Fibroblast of mammary gland (primary cell): ENCODE measurements around the gene PDCD10.

Experiments
- DNase-seq: peaks from one replicate; pipeline ENCODE4 v3.0.0-alpha.2; 2010; ENCODE audit warnings: low read depth
- H3K4me3 ChIP-seq: 2 replicates; pipeline ENCODE4 v1.5.1; 2011; ENCODE audit warnings: low read depth, mild to moderate bottlenecking, low read length, moderate library complexity; ENCODE audit not compliant: control insufficient read depth
- CTCF ChIP-seq: conservative IDR thresholded peaks from 2 replicates; pipeline ENCODE4 v1.5.1; 2011; ENCODE audit warnings: low read depth, low read length, inconsistent platforms; ENCODE audit not compliant: control insufficient read depth, insufficient read depth

PDCD10 gene

DNA sequence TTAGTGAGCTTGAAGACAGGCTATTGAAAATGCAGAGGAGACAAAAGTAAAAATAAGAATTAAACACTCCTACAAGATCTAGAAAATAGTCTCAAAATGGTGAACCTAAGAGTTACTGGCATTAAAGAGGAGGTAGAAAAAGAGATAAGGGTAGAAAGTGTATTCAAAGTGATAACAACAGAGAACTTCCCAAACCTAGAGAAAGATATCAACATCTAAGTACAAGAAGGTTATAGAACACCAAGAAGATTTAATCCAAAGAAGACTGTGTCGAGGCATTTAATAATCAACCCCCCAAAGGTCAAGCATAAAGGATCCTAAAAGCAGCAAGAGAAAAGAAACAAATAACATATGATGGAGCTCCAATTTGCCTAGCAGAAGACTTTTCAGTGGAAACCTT is 23.3 kb downstream of the PDCD10 start:
- TF ChIP-seq CTCF, result no peak
- no peak overlapping the region for H3K4me3 ChIP-seq
- DNase-seq, result no peak

- DNase-seq, result no peak
- TF ChIP-seq CTCF, result no peak
- no peak overlapping the region for H3K4me3 ChIP-seq
Measured at GRCh38 chr3:167710552-167710951, 24.1 kb downstream of the PDCD10 start.

DNA sequence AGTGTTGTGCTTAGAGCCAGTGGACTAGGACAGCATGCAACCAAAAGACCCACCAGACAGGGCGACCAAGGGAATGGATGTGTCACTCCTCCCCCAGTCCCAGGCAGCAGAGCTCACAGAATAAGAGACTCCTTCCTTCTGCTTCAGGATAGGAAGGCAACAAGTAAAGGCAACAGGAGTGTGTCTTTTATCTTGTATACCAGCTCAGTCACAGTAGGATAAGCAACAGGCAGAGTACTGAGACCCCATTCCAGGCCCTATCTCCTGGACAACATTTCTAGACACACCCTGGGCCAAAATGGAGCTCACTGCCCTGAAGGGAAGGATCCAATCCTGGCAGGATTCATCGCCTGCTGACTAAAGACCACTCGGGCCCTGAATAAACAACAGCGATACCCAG is 25.0 kb downstream of the PDCD10 start:
- no peak overlapping the region for H3K4me3 ChIP-seq
- DNase-seq, result no peak
- no peak for TF ChIP-seq CTCF

DNA sequence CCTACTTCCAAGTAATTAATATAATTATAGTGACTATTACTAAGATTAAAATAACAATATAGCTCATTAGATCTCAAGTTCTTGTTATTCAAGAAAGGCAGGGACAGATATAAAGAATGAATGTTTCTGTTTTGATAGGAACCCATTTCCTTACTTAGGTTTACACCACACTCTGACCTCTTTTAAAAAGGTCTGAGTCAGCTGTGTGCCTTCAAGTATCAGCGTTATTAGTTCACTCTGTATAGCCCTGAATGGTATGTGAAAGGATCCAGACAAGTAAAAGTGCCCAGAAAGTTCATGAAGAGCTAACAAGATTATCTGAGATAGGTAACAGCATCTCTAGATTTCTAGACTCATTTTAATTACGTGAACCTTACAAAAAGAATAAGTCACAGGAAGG is 28.9 kb downstream of the PDCD10 start:
- TF ChIP-seq CTCF, result no peak
- peak; percentile 47 for DNase-seq
- H3K4me3 ChIP-seq, result no peak overlapping the region

- no peak for TF ChIP-seq CTCF
- H3K4me3 ChIP-seq, result no peak overlapping the region
- no peak for DNase-seq
Measured at GRCh38 chr3:167700926-167701325, 33.8 kb downstream of the PDCD10 start.

DNA sequence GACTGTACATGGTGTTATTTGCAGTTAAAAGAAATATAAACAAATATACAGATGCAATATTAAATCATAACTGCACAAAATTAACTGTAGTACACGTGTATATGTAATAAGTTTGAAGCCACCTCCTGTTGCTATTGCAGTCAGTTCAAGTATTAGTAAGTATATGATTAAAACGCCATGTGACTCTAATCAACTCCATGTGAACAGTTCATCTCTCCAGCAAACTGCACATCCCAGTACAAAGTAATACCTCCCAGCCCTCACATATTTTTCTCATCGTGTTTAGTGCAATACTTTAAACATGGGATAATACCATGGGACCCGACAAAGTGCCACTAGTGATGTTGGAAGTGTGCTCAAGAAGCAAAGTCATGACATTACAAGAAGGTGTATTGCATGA is 34.6 kb downstream of the PDCD10 start:
- no peak overlapping the region for H3K4me3 ChIP-seq
- peak; percentile 49 for DNase-seq
- no peak for TF ChIP-seq CTCF

DNA sequence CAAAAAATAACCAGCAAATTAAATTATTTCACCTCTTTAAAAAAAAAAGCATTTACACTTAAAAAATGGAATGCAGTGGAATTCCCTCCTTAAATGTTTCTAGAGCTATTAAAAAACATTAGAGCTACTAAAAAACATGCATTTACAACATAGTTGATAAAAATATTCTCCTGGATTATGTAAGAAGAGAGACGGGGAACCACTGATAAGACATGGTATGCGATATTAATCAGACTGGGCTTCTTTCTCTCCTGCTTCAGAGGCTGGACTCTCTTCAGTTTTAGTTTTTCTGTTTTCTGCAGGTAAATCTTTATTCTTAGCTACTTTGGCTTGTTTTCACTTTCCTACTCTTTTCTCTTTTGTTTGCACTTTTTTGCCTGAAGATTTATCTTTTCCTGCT is 40.6 kb downstream of the PDCD10 start:
- no peak for TF ChIP-seq CTCF
- no peak for DNase-seq
- no peak overlapping the region for H3K4me3 ChIP-seq
